Left forelimb (tissue), 1 donor: ENCODE data around the gene KLK2.
A peak's percentile ranks its signal among the peaks of the same experiment; 100 is the strongest.
"Not testable (repeated sequence)": the region's sequence is repeated elsewhere in the genome, so short reads cannot be mapped to it uniquely, and the experiment has no call there.

Source experiments
- DNase-seq: peaks from one replicate; pipeline ENCODE4 v3.0.0-alpha.2; 2018; ENCODE audit warnings: low spot score

KLK2 gene

DNA sequence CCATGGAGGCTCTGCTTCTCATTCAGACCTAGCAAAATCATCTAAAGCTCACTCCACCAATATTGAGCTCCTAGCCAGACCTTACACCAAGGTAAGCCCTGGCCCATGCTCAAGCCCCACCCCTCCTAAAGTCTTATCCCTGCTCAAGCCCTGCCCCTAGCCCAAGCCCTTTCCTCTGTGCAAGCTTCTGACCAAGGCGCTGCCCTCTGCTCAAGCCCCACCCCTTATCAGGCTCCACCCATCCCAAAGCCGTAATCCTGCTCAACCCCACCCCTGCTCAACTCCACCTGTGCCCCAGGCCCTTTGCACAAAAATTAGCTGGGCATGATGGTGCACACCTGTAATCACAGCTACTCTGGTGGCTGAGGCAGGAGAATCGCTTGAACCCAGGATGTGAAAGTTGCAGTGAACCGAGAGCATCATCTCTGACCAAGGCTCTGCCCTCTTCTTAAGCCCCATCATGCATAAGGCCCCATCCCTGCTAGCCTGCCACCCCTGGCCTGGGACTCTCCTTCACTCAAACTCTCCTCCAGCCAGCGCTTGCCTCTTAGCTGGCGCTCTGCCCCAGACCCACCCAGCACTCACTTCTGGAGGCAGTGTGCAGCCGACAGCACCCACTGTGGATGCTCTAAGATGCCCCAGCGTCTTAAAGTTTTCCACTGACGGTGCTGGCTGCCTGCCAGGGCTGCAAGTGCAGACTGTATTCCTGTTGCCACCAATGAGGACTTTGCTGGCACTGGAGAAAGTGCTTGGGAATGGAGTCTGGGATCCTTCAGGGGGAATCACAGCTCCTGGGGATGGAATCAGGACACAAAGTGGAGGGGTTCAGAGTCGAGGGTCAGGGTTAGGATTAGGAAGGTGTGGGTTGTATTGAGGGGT is 21.5 kb downstream of the KLK2 start:
- no peak for DNase-seq

DNA sequence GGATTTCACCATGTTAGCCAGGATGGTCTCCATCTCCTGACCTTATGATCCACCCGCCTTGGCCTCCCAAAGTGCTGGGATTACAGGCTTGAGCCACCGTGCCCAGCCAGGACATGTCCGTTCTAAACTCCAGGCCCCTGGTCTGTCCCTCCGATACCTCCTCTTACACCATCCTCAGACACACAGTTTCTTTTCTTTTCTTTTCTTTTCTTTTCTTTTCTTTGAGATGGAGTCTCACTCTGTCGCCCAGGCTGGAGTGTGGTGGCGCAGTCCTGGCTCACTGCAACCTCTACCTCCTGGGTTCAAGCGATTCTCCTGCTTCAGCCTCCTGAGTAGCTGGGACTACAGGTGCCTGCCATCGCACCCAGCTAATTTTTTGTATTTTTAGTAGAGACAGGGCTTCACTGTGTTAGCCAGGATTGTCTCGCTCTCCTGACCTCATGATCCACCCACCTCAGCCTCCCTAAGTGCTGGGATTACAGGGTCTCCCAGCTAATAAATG is 22.9 kb downstream of the KLK2 start:
- not testable (repeated sequence) for DNase-seq

DNA sequence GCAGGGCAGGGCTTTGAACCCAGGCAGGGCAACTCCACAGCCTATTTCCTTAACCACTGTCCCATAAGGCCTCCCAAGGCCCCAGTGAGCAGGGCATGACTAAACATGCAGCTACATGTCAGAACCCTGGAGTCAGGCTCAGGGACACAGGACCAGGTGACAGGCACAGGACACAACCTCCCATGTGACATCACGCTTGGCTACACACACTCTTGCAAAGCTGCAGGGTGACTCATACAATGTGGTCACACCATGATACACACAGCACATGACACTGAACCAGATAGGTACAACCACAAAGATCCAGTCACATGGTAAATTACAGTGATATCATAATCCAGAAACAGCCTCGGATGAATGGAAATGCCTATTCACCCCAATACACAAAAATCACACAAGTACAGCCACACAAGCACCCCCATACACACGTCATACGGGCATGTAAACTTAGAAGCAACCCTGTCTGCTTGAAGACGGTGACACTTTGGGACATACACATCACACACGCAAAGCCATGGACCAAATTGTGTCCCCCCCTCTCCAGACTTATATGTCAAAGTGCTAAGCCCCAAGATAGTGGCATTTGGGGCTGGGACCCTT is 23.5 kb downstream of the KLK2 start:
- DNase-seq = no peak

DNA sequence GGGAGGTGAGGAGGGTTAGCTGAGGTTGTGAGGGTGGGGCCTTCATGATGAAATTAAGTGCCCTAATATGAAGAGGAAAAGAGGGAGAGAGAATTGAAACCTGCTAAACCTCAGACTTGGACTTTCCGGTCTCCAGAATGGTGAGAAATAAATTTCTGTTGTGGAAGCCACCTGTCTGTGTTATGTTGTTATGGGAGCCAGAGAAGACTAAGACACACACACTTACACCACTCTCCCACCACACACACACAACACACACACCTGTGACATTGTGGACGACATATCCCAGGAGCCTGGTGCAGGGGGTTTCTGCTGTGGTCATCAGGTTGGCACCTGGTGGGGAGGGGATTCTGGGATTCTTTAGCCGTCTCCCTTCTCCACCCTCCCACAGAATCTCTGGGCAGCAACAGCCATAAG is 24.0 kb downstream of the KLK2 start:
- DNase-seq = no peak

DNA sequence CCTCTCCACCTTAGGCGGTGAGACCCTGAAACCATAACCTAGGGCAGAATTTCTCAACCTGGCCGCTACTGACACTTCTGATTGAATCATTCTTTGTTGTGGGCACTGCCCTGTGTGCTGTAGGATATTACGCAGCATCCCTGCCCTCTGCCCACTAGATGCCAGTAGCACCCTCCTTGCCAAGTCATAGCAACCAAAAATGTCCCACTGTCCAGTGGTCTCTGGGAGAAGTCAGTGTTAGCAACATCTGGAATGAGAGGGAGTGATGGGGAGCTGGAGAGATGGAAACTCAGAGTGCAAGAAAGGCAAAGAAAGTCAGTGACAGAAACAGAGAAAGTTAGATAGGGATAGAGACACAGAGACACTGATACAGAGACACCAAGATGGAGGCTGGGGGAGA is 24.4 kb downstream of the KLK2 start:
- DNase-seq = no peak

DNA sequence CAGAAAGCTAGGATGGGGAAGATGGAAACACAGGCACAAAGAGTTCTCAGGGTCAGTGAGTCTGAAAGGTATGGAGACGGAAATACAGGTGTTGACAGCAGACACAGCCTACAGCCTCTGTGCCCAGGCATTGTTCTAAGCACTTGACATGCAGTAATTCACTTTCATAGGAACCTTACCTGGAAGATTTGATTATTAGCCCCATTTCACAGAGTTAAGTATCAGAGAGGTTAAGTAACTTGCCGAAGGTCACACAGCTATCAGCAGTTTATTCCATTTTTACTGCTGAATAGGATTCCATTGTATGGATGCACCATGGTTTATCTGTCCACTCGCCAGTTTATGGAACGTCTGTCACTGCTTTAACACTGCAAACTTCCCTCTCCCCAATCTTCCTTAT is 24.8 kb downstream of the KLK2 start:
- DNase-seq = no peak

DNA sequence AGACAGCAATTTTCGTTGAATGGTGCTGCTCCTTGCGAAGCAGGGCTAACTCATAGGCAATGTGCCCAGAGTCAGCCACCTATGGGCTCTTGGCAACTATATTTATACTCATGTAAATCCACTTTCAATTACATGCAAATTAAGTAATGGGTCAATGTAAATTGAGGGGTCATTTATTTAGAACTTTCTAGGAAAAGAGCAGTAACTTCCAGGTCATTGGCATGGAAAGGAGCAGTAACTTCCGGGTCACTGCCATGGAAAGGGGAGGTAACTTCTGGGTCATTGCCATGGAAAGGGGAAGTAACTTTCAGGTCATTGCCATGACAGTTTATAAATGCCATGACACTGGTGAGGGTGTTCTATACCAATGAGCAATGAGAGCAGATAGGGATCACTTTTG is 26.3 kb downstream of the KLK2 start:
- no peak for DNase-seq

DNA sequence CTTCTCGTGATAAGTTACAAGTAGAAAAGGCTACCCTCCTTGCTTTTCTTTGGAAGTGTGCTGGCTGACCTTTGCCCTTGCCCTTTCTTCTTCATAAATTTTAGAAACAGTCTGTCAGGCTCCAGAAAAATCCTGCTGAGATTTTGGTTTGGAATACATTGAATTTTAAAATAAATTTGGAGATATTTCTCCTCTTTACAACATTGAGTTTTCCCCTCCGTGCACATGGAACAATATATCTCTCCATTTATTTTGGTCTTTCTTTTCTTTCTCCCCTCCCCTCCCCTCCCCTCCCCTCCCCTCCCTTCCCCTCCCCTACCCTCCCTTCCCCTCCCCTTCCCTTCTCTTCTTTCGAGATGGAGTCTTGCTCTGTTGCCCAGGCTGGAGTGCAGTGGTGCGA is 29.4 kb downstream of the KLK2 start:
- DNase-seq = no peak

DNA sequence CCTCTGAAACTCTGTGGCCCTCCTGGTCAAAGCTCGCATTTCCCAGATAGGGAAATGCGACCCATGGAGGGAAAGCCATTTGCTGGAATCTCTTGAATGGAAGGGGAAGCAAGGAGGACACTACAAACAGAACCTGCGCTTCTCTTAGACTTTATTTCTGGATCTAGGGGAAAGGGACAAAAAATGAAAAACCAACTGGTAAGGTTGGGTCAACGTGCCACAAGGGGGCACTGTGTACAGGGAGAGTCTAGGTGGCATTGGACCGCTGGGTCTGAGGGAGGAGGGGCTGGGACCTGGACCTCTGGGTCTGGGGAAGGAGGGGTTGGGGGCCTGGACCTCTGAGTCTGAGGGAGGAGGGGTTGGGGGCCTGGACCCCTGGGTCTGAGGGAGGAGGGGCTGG is 33.0 kb downstream of the KLK2 start:
- DNase-seq = no peak

DNA sequence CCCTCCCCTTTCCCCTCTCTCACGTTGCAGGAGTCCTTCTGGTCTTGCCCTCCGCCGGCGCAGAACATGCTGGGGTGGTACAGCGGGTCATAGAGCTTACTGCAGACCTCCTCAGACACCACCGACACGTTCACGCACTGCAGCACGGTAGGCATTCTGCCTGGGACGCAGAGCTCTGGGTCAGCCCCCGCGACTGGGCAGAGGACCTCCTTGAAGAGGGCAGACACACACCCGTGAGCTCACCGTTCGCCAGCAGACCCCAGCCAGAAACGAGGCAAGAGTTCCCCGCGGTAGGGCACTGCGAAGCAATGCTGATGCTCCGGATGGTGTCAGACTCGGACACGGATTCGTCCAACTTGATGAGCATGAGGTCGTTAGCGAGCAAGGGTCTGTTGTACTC is 35.1 kb downstream of the KLK2 start:
- no peak for DNase-seq

DNA sequence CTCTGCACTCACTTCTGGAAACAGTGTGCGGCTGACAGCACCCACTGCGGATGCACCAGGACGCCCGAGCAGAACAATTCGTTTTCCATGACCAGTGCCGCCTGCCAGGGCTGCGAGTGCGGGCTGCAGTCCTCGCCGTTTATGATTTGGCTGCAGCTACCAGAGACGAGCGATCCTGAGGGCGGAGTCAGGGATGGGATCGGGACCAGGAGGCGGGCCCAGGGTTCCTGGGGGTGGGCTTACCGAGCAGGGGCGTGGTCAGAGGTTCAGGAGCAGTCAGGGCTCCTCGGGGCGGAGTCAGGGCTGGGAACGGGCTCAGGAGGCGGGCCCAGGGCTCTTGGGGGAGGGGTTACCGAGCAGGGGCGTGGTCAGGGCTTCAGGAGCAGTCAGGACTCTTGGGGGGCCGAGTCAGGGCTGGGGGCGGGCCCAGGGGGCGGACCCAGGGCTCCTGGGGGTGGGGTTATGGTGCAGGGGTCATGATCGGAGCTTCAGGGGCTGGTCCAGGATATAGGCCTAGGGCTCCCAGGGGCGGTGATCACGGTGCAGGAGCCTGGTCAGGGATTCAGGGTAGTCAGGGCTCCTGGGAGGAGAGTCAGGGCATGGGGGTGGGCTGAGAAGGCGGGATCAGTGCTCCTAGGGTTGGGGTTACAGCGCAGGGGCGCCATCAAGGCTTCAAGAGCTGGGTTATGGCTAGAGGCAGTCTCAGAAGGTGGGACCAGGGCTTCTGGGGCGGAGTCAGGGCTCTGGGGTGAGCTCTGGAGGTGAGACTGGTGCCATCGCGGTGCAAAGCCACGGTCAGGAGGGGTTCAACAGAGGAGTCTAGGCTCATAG is 36.2 kb downstream of the KLK2 start:
- no peak for DNase-seq

DNA sequence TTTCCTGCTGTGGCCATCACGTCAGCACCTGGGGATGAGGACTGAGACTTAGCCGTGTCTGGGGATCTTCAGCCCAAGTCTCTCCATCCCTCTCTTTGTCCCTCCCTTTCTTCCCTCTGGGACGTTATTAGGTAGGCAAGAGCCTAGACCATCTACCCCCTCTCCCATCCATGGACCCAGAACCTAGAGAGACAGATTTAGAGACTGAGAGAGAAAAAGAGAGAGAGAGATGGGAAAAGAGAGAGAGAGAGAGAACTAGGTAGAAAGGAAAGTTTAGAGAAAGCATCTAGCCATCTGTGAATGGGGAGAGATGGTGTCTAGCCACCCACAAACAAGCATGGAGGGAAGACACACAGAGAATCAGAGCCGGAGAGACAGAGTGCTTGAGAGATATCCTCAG is 37.5 kb downstream of the KLK2 start:
- no peak for DNase-seq

DNA sequence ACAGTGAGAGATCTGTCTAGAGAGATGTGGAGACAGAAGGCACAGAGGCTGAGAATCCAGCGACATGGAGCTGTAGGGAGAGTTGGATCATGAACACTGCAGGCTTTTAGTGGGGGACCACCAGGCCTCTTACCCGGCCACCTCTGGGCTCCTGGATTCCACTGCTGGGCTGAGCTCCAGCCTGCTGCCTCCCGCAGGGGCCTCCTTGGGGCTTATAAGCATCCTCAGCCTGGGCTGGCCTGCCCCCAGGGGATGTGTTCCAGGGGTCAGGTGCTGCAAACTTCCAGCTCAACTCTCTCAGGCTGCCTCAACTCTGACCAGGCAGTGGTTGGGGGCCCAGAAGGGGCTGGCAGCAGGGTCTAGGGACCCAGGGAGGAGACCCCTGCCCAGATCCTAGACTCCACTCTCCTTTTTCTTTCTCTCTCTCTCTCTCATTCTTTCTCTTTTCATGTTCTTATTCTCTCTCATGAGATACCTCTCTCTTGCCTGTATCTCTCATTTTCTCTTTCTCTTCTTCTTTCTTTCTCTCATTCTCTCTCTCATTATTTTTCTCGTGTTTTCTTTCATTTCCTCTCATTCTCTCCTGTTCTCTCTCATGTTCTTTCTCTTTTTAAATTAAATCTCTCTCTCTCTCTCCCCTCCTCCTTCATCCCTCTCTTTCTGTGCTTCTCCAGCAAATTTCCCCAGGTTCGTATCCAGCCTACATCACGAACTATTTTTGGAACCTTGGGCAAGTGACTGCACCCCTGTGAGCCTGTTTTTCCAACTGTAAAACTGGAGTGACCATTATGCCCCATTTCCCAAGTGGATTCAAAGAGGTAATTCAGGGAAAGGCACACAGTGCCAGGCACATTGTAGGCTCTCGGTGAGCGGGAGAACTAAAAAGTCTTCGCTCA is 38.2 kb downstream of the KLK2 start, which contains the start of gene KLK4:
Gene KLK4 (minus strand): TSS at position 190 of the 896 bp plus-strand sequence. CDS start 657 bp downstream, outside the sequence.
- DNase-seq = no peak

DNA sequence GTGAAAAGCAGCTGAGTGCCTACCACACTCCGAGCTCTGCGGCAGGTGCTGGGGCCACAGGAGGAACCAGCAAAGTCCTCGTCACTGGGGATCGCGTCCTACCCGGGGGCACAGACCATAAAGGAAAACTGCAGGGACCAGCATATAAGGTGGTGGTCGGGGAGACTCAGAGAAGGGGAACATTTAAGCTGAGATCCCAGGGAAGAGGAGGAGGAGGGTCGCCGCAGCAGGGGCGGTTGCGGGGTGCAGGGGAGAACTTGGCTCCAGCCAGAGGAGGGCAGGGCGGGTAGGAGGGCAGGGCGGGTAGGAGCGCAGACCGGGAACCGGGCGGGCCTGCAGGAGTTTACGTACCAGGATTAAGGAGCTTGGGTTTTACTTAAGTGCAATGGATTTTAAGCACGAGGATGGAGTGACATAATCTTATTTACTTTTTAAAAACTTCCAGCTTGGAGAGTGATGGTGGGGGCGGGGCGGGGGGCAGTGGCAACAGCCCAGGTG is 38.9 kb downstream of the KLK2 start:
- no peak for DNase-seq

DNA sequence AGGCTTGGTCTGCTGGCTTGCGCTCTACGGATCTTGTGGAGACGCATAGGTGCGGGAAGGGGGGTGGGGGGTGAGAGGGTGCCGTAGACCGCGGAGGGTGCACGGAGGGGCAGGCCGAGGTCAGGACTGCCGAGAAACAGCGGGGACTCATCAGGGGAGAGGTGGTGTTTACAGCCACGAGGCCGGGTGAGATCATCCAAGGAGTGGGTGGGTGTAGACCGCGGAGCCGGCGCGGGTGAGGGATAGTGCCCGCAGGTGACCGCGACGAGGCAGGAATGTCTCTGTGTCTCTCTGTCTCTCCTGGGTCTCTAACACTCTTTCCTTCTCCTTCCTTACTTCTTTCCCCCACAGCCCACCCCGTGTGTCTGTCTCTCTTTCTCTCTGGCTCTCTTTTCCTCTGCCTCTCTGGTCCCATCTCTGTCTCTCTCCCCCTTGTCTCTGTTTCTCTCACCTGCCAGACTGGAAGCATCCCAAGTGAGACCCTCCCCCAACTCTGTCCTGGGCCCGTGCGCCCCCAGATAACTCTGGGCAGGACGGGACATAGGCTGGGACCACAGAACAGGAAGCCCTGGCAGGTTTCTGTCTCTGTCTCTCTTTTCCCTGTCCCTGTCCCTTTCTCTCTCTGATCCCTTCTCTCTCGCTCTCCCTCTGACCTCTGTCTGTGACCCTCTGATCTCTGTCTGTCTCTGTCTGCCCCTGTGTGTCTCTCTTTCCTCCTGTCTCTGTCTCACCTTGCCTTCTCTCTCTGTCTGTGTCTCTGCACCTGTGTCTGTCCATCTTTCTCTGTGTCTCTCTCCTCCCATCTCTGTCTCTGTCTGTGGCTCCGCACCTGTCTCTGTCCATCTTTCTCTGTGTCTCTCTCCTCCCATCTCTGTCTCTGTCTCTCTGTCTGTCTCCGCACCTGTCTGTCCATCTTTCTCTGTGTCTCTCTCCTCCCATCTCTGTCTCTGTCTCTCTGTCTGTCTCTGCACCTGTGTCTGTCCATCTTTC is 39.8 kb downstream of the KLK2 start:
- DNase-seq = no peak

DNA sequence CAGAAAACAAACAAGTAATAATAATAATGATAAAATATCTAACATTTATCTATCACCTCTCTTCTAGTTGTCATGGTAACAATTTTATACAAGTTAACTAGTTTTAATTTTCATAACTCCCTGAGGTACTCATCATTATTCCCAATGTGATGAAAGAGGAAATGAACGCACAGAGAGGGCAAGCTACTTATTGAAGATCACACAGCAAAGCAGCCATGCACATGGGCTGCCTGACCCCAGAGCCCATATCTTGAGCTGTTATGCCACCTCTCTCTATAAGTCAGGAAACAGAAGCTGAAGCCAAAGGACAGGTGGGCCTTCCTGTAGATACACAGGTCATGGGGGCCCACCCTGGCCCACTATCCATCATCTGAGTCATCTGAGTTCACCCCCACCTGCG is 42.8 kb downstream of the KLK2 start:
- DNase-seq = no peak

DNA sequence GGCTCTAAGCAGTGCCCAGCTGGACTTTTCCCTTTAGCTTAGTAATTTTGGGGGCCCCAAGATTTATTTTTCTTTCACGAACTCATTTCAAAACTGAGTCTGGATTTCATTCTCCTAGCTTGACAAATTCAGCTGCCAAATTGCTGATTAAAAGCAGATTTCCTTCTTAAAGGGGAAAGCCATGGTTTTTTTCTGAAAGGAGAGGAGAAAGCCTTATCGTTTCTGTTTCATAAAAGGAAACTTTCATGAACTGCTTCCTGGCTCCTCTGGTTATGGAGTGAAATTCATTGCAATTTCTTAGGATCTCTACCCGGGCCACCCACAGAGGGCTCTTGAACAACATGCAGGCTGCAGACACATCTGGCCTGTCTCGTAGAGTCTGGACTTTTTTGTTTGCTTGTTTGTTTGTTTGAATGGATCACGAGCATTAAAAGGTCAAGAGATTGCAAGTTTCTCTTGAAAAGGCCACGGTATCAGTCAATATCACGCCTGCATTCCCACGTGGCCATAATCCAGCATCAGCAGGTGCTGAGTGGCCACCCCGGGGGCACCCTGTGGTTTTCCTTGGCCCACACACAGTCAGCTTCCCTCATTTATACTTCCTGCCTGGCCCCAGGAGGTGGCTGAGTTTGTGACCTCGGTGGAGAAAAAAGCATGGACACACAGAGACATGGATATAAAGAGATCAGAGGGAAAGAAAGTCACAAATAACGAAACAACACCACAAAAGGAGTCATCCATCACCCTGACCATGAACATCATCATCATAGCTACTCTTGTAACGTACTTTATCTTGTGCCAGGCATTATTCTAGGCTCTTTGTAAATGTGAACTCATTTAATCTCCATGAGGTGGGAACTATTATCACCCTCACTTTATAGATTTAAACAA is 48.4 kb downstream of the KLK2 start:
- no peak for DNase-seq

DNA sequence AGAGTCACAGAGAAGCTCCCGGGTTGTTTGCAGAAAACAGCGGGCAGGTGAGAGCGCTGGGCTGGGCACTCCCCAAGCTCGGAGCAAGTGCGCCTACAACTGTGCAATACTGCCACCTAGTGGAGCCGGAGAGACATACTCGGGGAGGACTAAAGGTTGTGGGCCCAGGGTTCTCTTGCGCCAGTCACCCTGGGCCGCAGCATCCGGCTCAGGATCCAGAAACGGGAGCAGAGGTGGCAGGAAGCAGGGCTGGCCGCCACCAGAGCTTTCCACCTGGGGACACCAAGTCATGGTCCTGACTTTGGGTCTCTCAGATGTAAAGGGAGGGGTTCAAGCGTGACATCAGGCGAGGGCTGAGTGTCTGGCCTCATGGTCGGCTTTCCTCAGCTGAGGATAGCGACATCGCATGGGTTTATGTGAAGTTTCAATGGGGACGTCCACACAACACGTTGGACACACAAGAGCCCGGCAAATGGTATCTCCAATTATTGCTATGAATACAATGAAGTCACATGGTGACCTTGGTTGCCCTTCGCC is 49.1 kb downstream of the KLK2 start:
- DNase-seq = peak; percentile 82

DNA sequence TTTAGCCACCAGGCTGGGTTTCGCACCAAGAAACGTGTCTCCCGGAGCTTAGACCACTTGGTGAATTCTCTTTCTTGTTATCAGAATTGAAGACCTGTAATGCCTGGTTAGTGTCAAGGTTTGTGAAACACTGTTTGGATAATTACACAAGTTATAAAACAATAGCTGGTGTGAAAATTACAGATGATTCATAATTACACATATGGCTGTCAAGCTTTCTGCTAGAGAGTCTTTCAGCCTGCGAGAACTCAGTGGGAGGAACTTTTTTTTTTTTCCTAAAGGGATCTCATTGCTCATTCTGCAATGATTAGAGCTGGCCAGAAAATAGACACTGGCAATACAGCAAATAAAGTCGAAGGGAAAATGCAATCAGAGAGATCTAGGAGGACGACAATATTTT is 51.3 kb downstream of the KLK2 start:
- DNase-seq = no peak
